Measurements from ENCODE around the gene GRK6.

The GRK6 gene

DNA sequence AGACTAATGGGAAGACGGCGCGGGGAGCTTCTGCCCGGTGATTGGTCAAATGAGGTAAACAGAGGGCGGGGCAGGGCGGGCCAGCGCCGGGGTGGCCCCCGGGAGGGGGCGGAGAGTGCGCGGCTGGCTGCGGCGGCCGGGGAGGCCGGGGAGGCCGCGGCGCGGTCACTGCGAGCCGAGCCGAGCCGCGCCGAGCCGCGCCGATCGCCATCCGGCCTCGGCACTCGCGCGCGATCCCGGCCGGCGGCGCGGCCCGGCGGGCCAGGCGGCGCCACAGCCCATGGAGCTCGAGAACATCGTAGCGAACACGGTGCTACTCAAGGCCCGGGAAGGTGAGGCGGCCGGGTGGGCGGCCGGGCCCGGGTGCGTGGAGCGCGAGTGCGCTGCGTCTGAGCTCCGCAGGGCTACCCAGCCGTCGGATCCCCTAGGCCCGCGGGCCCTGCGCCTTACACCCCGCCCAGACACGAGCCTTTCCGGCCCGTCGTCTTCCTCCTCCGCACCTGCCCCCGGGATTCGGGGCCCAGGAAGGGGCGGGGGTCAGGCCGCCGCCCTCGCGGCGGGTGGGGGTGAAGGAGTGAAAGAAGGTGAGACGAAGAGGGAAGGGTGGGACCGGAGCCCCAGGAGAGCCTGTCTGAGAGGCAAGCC, at the start of gene GRK6:
Gene GRK6 (plus strand): TSS at position 111 of the 645 bp plus-strand sequence. CDS start 170 bp downstream, at position 281.
- DNase-seq, result peak; percentile 90

DNA sequence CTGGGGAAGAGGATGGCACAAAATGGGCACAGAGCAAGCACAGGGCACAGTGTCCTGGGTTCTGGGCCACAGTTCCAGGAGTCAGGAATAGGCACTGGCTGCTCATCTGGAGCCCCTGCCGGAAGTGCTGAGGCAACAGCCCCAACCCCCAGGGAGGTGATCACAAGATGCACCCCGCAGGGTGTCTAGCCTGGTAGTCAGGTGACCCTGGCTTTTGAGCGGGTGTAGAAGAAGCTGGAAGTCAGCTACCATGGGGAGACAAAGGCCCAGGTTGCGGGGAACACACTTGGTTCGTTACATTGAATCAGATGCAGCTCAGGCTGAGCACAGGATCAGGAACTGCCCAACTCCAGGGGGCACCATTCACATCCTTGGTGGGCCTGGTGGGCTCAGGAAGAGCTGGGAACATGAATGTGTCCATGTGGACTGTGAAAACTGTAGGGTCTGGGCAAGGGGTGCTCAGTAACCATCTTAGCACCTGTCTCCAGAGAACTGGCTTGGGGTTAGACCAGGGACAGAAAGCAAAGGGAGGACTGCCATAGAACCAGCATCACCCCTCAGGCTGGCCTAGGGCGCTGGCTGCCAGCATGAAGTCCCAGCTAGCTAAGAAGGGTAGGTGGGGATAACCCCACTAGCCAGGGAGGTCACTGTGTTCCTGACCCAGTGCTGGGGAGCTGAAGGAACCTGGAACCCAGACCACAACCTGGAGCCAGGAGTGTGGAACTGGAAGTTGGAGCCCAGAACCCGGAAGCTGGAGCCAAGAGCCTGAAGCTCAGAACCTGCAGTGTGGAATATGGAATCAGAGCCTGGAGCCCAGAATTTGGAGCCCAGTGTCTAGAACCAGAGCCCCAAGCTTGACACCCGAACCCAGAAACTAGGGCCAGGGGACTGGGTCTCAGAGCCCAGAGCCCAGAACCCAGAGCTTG, 48.4 kb upstream of the GRK6 start:
- DNase-seq, result no peak

DNA sequence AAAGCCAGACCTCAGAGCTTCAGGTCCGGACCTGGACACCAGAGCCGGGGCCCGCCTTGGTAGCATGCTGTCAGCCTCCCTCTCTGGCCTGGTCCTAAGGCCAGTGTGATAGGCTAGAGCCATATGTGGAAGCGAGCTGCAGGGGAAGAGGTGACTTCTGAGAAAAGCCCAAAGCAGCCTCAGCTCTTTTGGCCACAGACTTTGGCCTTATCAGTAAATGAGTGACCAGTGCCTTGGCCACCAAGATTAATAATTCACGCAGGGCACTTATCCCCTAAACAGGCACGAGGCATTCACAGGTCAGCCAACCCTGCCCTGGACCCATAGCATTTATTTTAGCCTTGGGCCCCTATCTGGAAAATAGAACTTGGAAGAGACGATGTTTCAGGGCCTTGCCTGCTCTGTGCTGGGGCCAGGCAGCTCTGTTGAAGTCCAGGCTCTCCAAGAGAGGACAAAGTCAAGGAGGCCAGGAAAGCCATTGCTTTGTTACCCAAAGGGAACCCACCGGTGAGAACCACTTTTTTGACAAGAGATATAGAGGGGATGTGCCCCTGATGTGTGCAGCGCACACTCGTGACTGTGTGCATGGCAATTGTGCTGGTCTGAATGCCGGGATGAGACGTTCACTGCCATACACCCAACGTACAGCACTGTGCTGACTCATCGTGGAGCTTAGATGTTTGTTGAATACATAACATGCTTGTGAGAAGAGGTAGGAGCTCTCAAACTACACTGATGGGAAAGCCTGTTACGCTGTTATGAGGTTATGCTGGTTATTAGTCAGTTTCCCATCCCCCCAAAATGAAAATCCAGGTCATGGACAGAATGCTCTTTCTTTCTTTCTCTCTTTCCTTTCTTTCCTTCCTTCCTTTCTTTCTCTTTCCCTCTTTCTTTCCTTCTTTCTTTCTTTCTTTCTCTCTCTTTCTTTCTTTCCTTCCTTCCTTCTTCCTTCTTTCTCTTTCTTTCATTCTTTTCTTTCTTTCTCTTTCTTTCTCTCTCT, 47.3 kb upstream of the GRK6 start:
- DNase-seq, result peak; percentile 69

DNA sequence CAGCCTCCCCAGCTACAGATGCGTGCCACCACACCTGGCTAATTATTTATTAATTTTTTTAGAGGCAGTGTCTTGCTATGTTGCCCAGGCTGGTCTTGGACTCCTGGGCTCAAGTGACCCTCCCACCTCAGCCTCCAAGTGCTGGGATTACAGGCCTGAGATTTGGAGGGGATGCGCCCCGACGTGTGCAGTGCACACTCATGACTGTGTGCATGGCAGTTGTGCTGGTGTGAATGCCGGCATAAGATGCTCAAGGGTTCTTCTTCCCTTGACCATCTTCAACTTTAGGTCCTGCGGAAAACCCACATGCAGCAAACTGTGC, 45.7 kb upstream of the GRK6 start:
- no peak for DNase-seq

DNA sequence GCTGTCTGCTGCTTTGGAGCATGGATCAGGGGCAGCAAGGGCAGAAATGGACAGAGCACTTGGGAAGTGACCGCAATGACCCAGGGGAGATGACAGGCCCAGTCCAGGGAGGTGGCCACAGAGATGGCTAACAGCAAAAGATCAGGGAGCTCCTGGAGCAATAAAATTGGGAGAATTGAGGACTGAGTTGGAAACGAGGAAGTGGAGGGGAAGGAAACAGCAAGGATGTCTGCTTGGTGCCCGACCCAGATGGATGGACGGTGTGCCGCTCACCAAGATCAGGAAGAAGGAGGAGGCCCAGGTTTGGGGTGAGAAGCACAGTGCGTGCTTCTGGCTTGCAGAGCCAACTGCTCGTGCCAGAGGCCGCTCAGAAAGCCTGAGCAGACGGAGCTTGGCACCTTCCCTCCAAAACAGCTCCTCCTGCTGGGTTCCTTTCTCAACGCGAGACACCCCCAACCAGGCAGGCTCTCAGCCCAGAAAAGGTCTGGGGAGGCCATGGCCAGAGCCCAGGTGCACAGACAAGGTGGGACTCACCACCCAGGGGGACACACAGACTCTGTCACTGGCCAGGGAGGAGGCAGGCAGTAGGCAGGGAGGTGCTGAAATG, 44.0 kb upstream of the GRK6 start:
- DNase-seq, result no peak

DNA sequence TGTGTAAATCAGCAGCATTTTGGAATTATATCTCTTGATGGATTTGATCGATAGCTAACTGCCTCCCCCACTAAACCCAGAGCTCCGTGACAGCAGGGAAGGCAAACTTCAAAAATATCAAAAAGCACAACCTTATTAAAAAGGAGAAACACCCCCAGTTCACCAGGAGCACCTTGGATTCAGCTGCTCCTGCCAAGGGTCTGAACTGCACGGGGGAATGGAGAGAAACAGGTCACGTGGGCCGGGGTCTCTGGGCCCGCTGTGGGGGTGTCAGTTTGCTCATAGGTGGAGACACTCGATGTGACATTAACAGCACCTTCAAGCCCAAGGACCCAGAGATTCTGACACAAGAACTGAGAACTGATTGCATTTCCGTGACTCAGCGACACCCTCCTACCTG, 43.3 kb upstream of the GRK6 start:
- DNase-seq, result no peak

DNA sequence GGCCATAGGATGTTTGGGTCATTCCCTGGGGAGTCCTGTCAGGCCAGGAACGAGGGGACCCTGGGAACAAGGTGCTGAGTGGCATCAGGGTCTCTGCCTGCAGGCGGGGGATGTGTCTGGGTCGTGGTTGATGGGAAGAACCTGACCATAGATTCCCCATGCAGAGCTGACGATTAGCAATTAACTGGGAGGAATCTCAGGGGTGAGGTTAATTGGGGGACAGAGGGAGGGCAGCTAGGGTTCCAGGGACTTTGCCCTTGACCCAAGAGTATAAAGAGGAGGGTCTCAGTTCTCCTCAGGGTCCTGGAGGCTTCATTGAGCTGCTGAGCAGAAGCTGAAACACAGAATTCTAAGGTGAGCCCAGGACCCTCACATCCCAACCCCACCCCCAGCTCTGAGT, 42.3 kb upstream of the GRK6 start, which contains the start of gene SLC34A1:
Gene SLC34A1 (plus strand): TSS at position 301 of the 400 bp plus-strand sequence. CDS start 1,308 bp downstream, outside the sequence.
- DNase-seq, result no peak

DNA sequence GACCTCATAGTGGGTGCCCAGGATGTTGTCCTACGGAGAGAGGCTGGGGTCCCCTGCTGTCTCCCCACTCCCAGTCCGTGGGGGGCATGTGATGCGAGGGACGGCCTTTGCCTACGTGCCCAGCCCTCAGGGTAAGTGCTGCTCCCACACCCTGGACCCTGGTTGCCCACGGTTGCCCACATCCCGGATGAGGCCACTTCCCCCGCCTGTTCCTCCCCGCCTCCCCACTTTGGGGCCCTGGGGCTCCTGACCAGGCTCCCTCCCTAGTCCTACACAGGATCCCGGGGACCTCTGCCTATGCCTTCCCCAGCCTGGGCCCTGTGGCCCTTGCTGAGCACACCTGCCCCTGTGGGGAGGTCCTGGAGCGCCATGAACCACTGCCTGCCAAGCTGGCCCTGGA, 40.8 kb upstream of the GRK6 start:
- no peak for DNase-seq

DNA sequence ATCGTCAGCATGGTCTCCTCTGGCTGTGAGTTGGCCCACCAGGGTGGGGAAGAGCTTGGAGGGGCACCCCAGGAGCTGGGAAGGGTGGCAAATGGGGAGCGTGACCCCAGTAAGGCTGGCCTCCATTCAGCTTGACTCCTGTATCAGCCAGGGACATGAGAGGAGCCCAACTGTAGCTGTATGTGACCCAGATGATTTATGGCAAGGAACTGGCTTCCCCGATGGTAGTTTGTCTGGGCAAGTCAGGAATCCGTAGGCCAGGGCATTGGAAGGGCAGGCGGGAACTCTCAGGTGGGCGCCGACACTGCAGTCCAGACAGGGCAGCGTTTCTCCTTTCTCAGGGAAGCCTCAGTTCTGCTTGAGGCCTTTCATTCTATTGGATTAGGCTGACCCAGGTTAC, 39.9 kb upstream of the GRK6 start:
- DNase-seq, result no peak

DNA sequence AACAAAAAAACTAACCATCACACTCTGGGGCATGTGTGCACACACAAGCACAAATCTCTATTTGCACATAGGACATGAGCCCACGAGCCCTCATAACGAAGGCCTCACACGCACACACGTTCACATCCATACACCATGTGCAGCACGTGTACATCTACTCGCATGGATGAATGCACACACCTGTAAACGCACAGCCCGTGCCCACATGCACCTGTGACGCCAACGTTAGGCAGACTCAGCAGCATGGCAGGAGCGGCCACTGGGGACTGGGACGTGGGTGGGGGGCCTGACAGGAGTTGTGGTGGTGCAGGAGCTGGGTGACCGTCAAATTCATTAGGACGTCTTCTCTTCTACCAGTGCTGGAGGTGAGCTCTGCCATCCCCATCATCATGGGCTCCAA, 39.1 kb upstream of the GRK6 start:
- DNase-seq, result no peak

DNA sequence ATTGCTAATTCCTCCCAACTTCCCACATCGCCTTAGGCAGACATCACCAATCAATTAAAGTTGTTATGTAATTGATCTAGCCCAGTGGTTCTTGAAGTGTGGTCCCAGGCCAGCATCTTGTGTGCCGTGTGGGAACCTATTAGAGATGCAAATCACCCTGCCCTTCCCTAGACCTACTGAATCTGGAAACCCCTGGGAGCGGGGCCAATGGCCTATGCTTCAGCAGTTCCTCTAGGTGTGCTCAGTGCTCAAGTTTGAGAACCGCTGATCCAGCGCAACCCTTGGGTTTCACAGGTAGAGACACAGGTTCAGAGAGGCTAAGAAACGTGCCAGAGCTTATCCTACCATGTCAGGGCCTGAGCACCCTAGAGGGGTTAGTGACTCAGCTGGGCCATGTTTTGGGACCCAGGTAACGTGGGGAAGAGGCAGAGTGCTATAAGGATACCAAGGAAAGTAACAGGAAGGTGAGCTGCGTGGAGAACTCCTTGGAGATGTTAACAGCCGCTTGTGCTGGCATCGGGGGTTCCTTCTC, 37.9 kb upstream of the GRK6 start:
- DNase-seq, result no peak

DNA sequence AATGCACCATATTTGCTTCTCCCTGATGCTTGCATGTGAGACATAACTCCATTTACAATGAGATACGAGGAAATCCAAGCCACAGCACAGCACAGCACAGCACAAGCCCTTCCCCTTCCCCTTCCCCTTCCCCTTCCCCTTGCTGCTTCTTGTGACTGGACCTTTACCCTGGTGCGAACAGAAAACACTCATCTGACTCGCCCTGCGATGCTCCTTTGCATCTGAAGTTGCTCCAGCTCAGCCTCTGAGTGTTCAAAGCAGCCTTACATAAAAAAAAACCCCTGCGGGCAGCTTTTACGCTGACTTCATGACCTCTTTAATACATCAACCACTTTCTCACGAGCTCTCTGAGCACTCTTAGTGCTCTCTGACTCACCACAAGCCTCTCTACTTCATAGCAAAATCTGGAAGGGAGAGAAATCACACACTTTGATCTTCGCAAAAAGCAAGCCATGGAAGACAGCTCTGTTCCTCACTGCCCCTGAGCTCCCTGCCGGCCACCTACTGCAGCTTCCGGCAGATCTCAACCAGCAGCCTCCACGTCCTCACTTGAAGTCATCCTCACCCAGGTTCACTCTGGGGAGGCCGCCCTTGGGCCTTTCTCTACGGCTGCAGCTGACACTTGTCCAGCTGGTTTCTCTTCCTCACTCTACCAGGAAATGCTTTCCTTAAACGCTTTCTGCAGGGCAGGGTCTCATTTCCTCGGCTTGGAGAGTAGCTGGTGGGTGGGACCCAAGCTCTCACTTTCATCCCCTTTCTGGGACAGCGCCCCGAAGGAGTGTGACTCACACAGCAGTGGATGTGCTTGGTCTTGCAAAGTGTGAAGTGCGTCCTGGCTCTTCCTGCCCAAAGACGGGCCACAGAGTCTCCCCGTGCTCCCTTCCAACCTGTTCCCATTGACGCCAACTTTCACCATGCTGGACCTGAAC, 37.0 kb upstream of the GRK6 start:
- peak; percentile 80 for DNase-seq

DNA sequence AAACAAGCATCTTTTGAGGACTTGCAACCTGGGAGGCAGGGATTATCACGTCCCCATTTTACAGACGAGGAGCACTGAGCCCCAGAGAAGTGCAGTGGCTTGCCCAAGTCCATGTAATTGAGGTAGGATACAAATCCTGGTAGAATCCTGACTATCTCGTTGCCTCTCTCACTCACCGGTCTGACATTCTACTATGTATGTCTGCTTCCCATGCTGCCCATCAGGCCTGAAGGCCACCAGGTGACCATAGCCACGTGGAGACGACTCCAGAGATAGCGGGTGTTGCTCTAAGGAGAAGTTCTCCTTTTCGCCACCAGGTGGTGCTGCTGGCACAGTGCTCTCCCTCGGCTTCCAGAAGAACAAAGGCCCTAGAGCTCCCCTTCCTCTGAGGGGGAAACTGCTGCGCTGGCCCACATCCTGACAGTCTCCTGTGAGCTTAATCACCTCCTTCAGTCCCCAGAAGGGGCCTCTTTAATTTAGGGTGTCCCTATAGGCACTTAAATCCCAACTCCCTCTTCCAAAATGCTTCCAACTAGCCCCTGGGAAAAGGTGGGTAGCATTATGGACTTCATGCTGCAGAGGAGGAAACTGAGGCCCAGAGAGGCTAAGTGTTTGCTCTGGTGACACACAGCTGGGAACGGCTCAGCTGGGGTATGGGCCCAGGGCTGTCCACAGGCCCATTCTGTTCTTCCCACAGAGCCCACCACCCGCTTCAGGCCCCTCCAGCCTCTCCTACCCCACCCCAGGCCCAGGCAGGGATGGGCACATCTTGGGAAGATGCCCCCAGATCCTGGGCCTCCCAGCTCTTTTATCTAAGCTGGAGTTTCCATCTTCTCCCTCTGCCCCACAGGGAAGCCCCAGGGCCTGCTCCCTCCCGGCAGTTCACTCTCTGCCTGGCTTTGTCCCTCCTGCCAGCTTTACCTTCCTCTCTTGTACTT, 35.8 kb upstream of the GRK6 start:
- DNase-seq, result peak; percentile 93

DNA sequence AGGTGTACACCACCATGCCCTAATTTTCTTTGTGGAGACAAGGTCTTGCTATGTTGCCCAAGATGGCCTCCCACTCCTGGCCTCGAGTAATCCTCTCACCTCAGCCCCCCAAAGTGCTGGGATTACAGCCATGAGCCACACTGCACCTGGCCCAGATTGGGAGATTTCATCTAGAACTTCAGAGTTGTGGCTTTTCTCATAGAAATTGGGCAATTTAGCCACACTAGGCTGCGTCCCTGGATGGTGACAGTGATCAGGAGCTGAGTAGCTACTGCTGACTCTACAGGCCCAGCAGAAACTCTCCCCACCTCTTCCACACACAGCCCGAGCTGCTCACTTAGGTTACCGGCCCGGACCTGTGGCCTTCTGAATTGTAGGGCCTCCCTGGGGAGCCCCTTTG, 33.7 kb upstream of the GRK6 start:
- DNase-seq, result no peak

DNA sequence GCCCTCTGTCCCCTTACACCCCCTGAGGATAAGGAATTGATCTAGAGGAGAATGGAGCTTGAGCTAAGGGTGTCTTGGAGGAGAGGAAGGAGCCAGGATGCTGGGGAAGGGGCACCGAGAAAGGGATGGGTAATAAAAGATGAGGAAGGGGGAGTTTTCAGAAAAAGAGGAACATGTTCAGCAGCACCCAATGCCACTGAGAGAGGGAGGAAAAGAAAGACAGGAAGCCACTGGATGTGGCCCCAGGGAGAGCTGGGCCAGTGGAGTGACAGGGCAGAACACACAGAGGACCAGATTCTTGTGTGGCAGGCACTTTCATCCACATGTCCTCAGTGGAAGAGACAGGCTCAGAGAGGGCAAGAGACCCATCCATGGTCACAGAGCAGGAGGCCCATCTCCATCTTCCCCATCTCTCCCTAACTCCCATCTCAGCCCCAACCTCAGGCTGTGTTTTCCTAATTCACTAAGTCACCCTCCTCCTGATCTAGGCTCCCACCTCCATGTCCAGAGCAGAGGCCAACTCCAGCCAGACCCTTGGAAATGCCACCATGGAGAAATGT, 33.2 kb upstream of the GRK6 start:
- DNase-seq, result no peak

DNA sequence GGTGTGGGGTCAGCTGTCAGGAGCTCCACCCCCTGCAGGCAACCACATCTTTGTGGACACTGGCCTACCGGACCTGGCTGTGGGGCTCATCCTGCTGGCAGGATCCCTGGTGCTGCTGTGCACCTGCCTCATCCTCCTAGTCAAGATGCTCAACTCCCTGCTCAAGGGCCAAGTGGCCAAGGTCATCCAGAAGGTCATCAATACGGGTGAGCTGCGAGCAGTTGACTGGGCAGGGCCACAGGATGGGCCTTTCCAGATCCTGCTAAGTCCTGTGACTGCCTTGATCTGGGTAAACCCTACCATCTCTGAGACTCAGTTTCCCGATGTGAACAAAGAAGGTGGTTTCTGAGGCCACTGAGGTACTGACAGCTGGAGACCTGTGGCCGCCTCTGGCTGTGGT, 32.5 kb upstream of the GRK6 start:
- DNase-seq, result no peak

DNA sequence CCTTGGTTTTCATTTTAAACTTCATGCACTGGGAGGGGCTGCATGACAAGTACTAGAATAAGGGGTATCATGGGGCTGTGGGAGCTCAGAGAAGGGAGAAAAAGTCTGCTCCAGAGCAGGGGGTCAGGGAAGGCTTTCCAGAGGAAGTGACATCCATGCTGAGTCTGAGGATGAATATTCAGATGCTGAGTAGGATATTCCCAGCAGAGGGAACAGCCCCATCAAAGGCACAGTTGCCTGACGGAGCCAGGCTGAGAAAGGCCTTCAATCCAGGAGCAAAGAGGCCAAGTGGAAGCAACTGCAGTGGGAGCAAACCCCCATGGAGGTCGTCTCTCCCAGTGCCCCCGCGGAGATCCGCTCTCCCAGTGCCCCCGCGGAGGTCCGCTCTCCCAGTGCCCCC, 30.4 kb upstream of the GRK6 start:
- no peak for DNase-seq

DNA sequence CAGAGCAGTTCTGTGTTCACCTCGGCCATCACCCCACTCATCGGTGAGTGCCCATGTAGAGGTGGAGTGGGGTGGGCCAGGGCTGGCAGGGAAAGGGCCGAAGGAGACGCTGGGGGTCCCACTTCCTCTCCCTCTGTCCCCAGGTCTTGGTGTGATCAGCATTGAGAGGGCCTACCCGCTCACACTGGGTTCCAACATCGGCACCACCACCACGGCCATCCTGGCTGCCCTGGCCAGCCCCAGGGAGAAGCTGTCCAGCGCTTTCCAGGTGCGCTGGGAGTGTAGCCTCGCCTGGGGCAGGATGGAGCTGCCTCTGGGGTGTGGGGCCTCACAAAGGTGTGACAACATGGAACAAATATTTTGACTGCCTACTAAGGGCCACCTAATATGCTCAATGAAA, 29.7 kb upstream of the GRK6 start:
- DNase-seq, result no peak

DNA sequence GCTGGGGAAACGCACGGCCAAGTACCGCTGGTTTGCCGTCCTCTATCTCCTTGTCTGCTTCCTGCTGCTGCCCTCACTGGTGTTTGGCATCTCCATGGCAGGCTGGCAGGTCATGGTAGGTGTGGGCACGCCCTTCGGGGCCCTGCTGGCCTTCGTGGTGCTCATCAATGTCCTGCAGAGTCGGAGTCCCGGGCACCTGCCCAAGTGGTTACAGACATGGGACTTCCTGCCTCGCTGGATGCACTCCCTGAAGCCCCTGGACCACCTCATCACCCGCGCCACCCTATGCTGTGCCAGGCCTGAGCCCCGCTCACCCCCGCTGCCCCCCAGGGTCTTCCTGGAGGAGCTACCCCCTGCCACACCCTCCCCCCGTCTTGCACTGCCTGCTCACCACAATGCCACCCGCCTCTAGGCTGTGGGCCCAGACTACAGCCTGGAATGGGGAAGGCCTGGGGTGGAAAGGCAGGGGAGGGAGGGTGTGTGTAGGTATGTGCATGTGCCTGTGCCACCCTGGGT, 28.5 kb upstream of the GRK6 start:
- DNase-seq, result no peak
